Measurements from ENCODE around the gene COL13A1.

Gene COL13A1

DNA sequence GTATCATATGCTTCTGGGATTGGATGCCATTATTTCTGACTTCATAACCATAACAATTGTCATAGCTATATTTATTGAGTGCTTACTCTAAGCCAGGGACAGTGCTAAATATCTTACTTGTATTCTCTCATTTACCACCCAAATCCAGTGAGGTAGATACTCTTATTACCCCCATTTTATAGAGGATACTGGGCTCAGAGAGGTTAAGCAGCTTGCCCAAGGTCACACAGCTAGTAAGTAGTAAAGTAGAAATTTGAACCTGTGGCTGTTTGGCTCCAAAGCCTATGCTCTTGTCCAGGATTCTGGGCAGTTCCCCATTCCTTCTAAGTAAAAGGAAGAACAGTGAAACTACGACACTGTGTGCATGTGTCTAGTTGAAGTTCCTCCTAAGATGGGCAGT is 56.5 kb downstream of the COL13A1 start:
- no peak overlapping the region for H3K9ac ChIP-seq
- no peaks in the 10 kb centered on the region for H3K36me3 ChIP-seq (ENCODE audit: control insufficient read depth, insufficient read depth, low read length)
- no peak overlapping the region for H3K4me2 ChIP-seq (ENCODE audit: low read length)
- H3K79me2 ChIP-seq = no peaks in the 10 kb centered on the region
- no peak overlapping the region for H2AFZ ChIP-seq
- no peaks in the 10 kb centered on the region for H3K9me3 ChIP-seq (ENCODE audit: control insufficient read depth, low read length)
- peaks cover 58% of the 10 kb centered on the region for H3K4me1 ChIP-seq
- no peaks in the 10 kb centered on the region for H3K27me3 ChIP-seq (ENCODE audit: control insufficient read depth, insufficient read depth, low read length)
- peak overlapping the region; percentile 92 for H3K27ac ChIP-seq
- no peak overlapping the region for H3K4me3 ChIP-seq (ENCODE audit: low read depth, low read length)
- TF ChIP-seq, protein P1, sequence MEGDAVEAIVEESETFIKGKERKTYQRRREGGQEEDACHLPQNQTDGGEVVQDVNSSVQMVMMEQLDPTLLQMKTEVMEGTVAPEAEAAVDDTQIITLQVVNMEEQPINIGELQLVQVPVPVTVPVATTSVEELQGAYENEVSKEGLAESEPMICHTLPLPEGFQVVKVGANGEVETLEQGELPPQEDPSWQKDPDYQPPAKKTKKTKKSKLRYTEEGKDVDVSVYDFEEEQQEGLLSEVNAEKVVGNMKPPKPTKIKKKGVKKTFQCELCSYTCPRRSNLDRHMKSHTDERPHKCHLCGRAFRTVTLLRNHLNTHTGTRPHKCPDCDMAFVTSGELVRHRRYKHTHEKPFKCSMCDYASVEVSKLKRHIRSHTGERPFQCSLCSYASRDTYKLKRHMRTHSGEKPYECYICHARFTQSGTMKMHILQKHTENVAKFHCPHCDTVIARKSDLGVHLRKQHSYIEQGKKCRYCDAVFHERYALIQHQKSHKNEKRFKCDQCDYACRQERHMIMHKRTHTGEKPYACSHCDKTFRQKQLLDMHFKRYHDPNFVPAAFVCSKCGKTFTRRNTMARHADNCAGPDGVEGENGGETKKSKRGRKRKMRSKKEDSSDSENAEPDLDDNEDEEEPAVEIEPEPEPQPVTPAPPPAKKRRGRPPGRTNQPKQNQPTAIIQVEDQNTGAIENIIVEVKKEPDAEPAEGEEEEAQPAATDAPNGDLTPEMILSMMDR (IDR thresholded peaks at IDR 0.05) = no peak

DNA sequence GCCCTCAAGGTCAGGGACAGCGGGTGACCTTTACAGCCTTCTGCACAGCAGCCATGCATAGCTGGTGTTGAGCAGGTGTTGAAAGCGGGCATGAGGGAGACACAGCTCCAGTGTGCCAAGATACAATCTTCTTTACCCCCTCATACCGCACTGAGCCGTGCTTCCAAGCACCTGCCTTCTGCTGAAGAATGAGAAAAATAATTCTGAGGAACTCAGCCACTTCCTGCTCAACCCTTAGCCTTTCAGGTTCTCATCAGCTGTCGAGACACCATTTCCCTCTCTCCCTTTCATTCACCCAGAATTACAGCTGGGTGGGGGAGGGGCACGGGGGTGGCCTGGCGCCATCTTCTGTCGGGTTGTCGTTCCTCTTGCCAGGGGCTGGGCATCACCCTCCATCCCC is 58.6 kb downstream of the COL13A1 start:
- H3K4me1 ChIP-seq = peaks cover 54% of the 10 kb centered on the region
- H3K4me3 ChIP-seq (ENCODE audit: low read depth, low read length) = no peak overlapping the region

DNA sequence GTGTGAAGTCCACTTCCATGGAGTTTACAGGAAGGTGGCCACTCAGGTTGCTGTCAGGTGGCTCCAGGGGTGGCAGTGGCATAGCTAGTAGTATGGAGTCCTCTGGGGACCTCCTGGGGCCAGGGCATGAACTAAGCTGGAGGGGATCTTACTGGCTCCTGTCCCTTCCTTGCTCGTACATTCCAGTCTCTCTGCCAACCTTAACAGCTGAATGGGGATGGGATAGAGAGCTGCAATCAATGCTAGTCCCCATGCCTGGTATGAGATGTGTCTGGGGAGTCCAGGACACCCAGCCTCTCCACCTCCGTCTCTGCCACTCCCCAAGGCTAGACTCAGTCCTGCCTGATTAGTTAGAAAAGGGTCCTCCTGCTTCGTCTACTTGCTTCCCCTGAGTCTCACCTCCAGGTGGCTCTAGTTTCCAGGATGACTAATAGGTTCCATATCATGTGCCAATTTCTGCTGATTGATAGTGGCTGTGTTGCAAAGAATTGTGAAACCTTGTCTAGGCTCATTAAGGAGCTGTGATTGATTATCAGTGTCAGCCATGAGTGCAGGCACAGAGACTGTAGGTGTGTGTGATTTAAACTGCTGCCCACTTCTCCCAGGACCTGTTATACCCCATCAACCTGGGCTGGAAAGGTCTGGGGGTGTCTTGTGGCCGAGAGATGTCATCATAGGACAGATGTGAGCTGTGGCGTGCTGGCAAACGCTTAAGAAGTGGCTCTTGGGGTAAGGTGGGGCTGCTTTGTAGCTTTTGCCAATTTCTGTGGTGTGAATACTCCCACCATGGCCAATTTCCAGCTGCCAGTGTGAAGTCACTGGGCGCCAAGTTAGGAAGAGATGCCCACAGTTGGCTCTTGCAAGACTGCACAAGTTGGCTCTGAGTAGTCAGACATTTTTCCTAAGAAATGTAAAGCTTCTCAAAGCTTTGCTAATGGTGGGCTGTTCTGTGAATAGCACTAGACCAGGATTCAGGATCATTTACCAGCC is 59.8 kb downstream of the COL13A1 start:
- Histone ChIP-seq H3K36me3 (ENCODE audit: control insufficient read depth, insufficient read depth, low read length) (no peaks in the 10 kb centered on the region), H3K4me3 (ENCODE audit: low read depth, low read length) (no peak overlapping the region), H3K79me2 (no peaks in the 10 kb centered on the region), H3K4me2 (ENCODE audit: low read length) (no peak overlapping the region), H3K9ac (no peak overlapping the region), H3K4me1 (peaks cover 44% of the 10 kb centered on the region), H3K27ac (peak overlapping the region; percentile 69), H3K27me3 (ENCODE audit: control insufficient read depth, insufficient read depth, low read length) (no peaks in the 10 kb centered on the region), H3K9me3 (ENCODE audit: control insufficient read depth, low read length) (no peaks in the 10 kb centered on the region), H2AFZ (peak overlapping the region; percentile 90)
- TF ChIP-seq, protein P1 (IDR thresholded peaks at IDR 0.05) = peak; percentile 31

More for the DNA sequence above, 58.6 kb downstream of the COL13A1 start:
- Histone ChIP-seq H3K79me2 (no peaks in the 10 kb centered on the region), H3K9me3 (ENCODE audit: control insufficient read depth, low read length) (no peaks in the 10 kb centered on the region), H3K36me3 (ENCODE audit: control insufficient read depth, insufficient read depth, low read length) (no peaks in the 10 kb centered on the region), H3K4me2 (ENCODE audit: low read length) (no peak overlapping the region), H3K27ac (peak overlapping the region; percentile 69), H2AFZ (peak overlapping the region; percentile 90), H3K9ac (no peak overlapping the region), H3K27me3 (ENCODE audit: control insufficient read depth, insufficient read depth, low read length) (no peaks in the 10 kb centered on the region)
- TF ChIP-seq, protein P1 (IDR thresholded peaks at IDR 0.05) = no peak

DNA sequence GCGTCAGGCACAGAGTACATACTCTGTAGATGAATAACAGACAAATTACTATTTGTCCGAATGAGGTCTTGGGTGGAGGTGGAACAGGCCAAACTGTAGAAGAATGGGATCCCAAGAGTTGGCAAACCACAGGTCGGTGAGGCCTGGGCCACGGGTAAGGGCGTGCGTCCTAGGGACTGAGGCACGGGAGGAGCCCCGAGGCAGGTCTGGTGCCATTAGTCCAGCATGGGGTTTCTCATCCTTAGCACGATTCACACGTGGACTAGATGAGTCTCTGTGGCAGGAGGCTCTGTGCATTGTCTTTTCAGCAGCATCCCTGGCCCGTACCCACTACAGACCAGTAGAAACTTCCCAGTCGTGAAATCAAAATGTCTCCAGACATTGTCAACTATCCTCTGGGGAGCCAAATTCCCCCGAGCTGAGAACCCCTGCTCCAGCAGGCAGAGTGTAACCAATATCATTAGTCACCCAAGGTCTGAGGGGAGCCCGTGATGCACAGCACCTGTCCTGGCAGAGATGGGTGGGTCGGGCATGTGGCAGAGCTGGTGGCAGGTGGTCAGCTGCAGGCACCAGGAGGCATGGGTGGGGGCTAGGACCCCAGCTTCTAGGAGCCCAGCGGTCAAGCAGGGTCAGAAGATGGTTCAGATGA is 61.3 kb downstream of the COL13A1 start:
- Histone ChIP-seq H2AFZ (no peak overlapping the region), H3K4me2 (ENCODE audit: low read length) (no peak overlapping the region), H3K79me2 (no peaks in the 10 kb centered on the region), H3K4me3 (ENCODE audit: low read depth, low read length) (no peak overlapping the region), H3K9me3 (ENCODE audit: control insufficient read depth, low read length) (no peaks in the 10 kb centered on the region), H3K27me3 (ENCODE audit: control insufficient read depth, insufficient read depth, low read length) (no peaks in the 10 kb centered on the region), H3K9ac (no peak overlapping the region), H3K27ac (no peak overlapping the region), H3K4me1 (peaks cover 33% of the 10 kb centered on the region), H3K36me3 (ENCODE audit: control insufficient read depth, insufficient read depth, low read length) (no peaks in the 10 kb centered on the region)
- TF ChIP-seq, protein P1 (IDR thresholded peaks at IDR 0.05) = no peak
